Measurements from ENCODE around the gene SLC44A3.
A peak's percentile ranks its signal among the peaks of the same experiment; 100 is the strongest.

Gene SLC44A3

GRCh38 chr1:94874423-94874822 lies 54.3 kb downstream of the SLC44A3 start:
- no peak for DNase-seq

GRCh38 chr1:94875794-94876193 lies 55.6 kb downstream of the SLC44A3 start:
- no peak for DNase-seq

GRCh38 chr1:94876362-94876761 lies 56.2 kb downstream of the SLC44A3 start:
- DNase-seq: peak; percentile 80

- no peak for DNase-seq
Observed at GRCh38 chr1:94878329-94878728, 58.2 kb downstream of the SLC44A3 start.

- DNase-seq: peak; percentile 69
Observed at GRCh38 chr1:94883691-94884090, 63.5 kb downstream of the SLC44A3 start.

- DNase-seq: peak; percentile 87
Observed at GRCh38 chr1:94884106-94884505, 63.9 kb downstream of the SLC44A3 start.

- DNase-seq: no peak
Observed at GRCh38 chr1:94884507-94884906, 64.3 kb downstream of the SLC44A3 start.

- DNase-seq: no peak
Observed at GRCh38 chr1:94886361-94886760, 66.2 kb downstream of the SLC44A3 start.

- no peak for DNase-seq
Observed at GRCh38 chr1:94887106-94887505, 66.9 kb downstream of the SLC44A3 start.

- DNase-seq: no peak
Observed at GRCh38 chr1:94887603-94888171, 67.5 kb downstream of the SLC44A3 start.

GRCh38 chr1:94888201-94888600 lies 68.0 kb downstream of the SLC44A3 start:
- DNase-seq: no peak

- no peak for DNase-seq
Observed at GRCh38 chr1:94892604-94893254, 72.6 kb downstream of the SLC44A3 start.

GRCh38 chr1:94894630-94895029 lies 74.5 kb downstream of the SLC44A3 start:
- DNase-seq: no peak

- no peak for DNase-seq
Observed at GRCh38 chr1:94895518-94895917, 75.4 kb downstream of the SLC44A3 start.

- peak; percentile 32 for DNase-seq
Observed at GRCh38 chr1:94898491-94899385, 78.6 kb downstream of the SLC44A3 start.

GRCh38 chr1:94899756-94900155 lies 79.6 kb downstream of the SLC44A3 start:
- no peak for DNase-seq

GRCh38 chr1:94901841-94902240 lies 81.7 kb downstream of the SLC44A3 start:
- no peak for DNase-seq

- DNase-seq: peak; percentile 42
Observed at GRCh38 chr1:94903280-94904009, 83.3 kb downstream of the SLC44A3 start.

GRCh38 chr1:94905207-94905606 lies 85.0 kb downstream of the SLC44A3 start:
- no peak for DNase-seq

GRCh38 chr1:94906382-94906781 lies 86.2 kb downstream of the SLC44A3 start:
- DNase-seq: no peak

- no peak for DNase-seq
Observed at GRCh38 chr1:94907136-94907535, 87.0 kb downstream of the SLC44A3 start.

- no peak for DNase-seq
Observed at GRCh38 chr1:94908190-94908589, 88.0 kb downstream of the SLC44A3 start.

GRCh38 chr1:94908965-94909364 lies 88.8 kb downstream of the SLC44A3 start:
- DNase-seq: no peak

Measured in fibroblast of skin of back (primary cell).